Loucy (cell line): ENCODE data around the gene TENT4B.
A peak's percentile ranks its signal among the peaks of the same experiment; 100 is the strongest.

Experiments used
- H2AFZ ChIP-seq: fragments of 200-600 bp; sonication (generic); 2 replicates; pipeline ENCODE4 v1.6.0; 2016; ENCODE audit warnings: antibody characterized with exemption, mild to moderate bottlenecking, low read length, moderate library complexity
- H3F3A ChIP-seq: fragments of 200-600 bp; 2 replicates; pipeline ENCODE4 v1.6.0; 2016; ENCODE audit warnings: antibody characterized with exemption, low read depth, mild to moderate bottlenecking
- H3K27me3 ChIP-seq: fragments of 200-600 bp; sonication (generic); 2 replicates; pipeline ENCODE4 v1.6.1; 2014; ENCODE audit warnings: low read length, mild to moderate bottlenecking; ENCODE audit not compliant: insufficient read depth, poor library complexity, severe bottlenecking
- H3K36me3 ChIP-seq: fragments of 200-600 bp; sonication (generic); 2 replicates; pipeline ENCODE4 v1.6.1; 2016; ENCODE audit warnings: low read length; ENCODE audit not compliant: insufficient read depth
- H3K4me1 ChIP-seq: fragments of 200-600 bp; sonication (generic); 2 replicates; pipeline ENCODE4 v1.5.1; 2014; ENCODE audit warnings: low read length, mild to moderate bottlenecking; ENCODE audit not compliant: insufficient read depth, poor library complexity, severe bottlenecking
- H3K4me2 ChIP-seq: fragments of 200-600 bp; sonication (generic); 2 replicates; pipeline ENCODE4 v1.6.0; 2014; ENCODE audit warnings: antibody characterized with exemption, low read length, low read depth, mild to moderate bottlenecking; ENCODE audit not compliant: poor library complexity, severe bottlenecking
- H3K4me3 ChIP-seq: fragments of 200-600 bp; sonication (generic); 2 replicates; pipeline ENCODE4 v1.5.1; 2014; ENCODE audit warnings: low read length, mild to moderate bottlenecking, mixed read lengths; ENCODE audit not compliant: poor library complexity, severe bottlenecking
- H3K79me2 ChIP-seq: fragments of 200-600 bp; sonication (generic); 2 replicates; pipeline ENCODE4 v1.6.1; 2014; ENCODE audit warnings: low read length; ENCODE audit not compliant: insufficient read depth
- H3K9ac ChIP-seq: fragments of 200-600 bp; sonication (generic); 2 replicates; pipeline ENCODE4 v1.6.0; 2014; ENCODE audit warnings: mild to moderate bottlenecking, low read depth, low read length, moderate library complexity; ENCODE audit not compliant: poor library complexity, severe bottlenecking
- H3K9me2 ChIP-seq: fragments of 200-600 bp; sonication (generic); replicated peaks from 2 replicates; pipeline ENCODE4 v1.6.1; 2016; ENCODE audit warnings: low read depth, low read length, mixed read lengths
- H3K9me3 ChIP-seq: fragments of 200-600 bp; sonication (generic); 2 replicates; pipeline ENCODE4 v1.6.1; 2014; ENCODE audit warnings: mild to moderate bottlenecking, antibody characterized with exemption, low read length, low read depth; ENCODE audit not compliant: insufficient read depth
- H4K20me1 ChIP-seq: fragments of 200-600 bp; sonication (generic); 2 replicates; pipeline ENCODE4 v1.6.0; 2014; ENCODE audit warnings: antibody characterized with exemption, low read length, mild to moderate bottlenecking; ENCODE audit not compliant: insufficient read depth, poor library complexity, severe bottlenecking
- CTCF ChIP-seq: fragments of 200-600 bp; sonication (generic); conservative IDR thresholded peaks from 2 replicates; pipeline ENCODE4 v1.5.1; 2014; ENCODE audit warnings: mild to moderate bottlenecking, antibody characterized with exemption, low read length
- EZH2phosphoT487 ChIP-seq: fragments of 200-600 bp; IDR thresholded peaks from 2 replicates; pipeline ENCODE4 v1.6.1; 2018; ENCODE audit warnings: antibody characterized with exemption, mild to moderate bottlenecking, moderate library complexity, borderline replicate concordance

Gene TENT4B

GRCh38 chr16:50156590-50156989 lies 3.5 kb downstream of the TENT4B start:
- Histone ChIP-seq H4K20me1 (peaks cover 54% of the 10 kb centered on the region), H3K79me2 (peaks cover 62% of the 10 kb centered on the region), H3K4me2 (peak overlapping the region; percentile 95), H3K9me3 (no peaks in the 10 kb centered on the region), H3K27me3 (no peaks in the 10 kb centered on the region), H3K4me1 (peaks cover 59% of the 10 kb centered on the region), H2AFZ (no peak overlapping the region), H3K9me2 (no peaks in the 10 kb centered on the region), H3F3A (peaks cover 3% of the 10 kb centered on the region; the same call in 1 of the 2 replicates), H3K4me3 (peak overlapping the region; percentile 33), H3K36me3 (no peaks in the 10 kb centered on the region), H3K9ac (no peak overlapping the region)
- no peak for TF ChIP-seq CTCF

GRCh38 chr16:50160495-50161164 lies 7.5 kb downstream of the TENT4B start:
- Histone ChIP-seq H3K79me2 (peaks cover 78% of the 10 kb centered on the region), H3K4me1 (peaks cover 52% of the 10 kb centered on the region)

DNA sequence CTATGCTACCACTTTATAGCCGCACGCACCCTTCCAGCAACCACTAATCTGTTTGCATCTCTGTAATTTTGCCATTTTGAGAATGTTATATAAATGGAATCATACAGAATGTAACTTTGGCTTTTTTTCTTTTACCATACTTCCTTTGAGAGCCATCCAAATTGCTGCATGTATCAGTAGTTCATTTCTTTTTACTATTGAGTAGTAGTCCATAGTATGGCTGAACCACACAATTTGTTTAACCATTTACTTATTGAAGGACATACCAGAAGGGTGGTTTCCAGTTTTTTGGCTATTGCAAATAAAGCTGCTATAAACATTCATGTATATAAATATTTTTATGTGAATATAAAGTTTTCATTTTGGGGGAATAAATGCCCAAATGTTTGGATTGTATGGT lies 8.8 kb downstream of the TENT4B start:
- no peaks in the 10 kb centered on the region for H3K9me3 ChIP-seq
- TF ChIP-seq CTCF (no peak), EZH2phosphoT487 (no peak)
- H3K4me3 ChIP-seq = peak overlapping the region; percentile 22
- H3K9ac ChIP-seq = no peak overlapping the region
- H2AFZ ChIP-seq = no peak overlapping the region
- H3K79me2 ChIP-seq = peaks cover 78% of the 10 kb centered on the region
- H4K20me1 ChIP-seq = peaks cover 37% of the 10 kb centered on the region
- H3K36me3 ChIP-seq = no peaks in the 10 kb centered on the region
- H3K27me3 ChIP-seq = no peaks in the 10 kb centered on the region
- H3K4me2 ChIP-seq = peak overlapping the region; percentile 32
- peaks cover 53% of the 10 kb centered on the region for H3K4me1 ChIP-seq
- H3K9me2 ChIP-seq = no peaks in the 10 kb centered on the region
- peaks cover 7% of the 10 kb centered on the region; the same call in 1 of the 2 replicates for H3F3A ChIP-seq

More at GRCh38 chr16:50160495-50161164, 7.5 kb downstream of the TENT4B start:
- H3K4me3 ChIP-seq = peak overlapping the region; percentile 22
- H3K27me3 ChIP-seq = no peaks in the 10 kb centered on the region
- peaks cover 47% of the 10 kb centered on the region for H4K20me1 ChIP-seq
- peak overlapping the region; percentile 13 for H3K9ac ChIP-seq
- no peaks in the 10 kb centered on the region for H3K9me3 ChIP-seq
- H3K9me2 ChIP-seq = no peaks in the 10 kb centered on the region
- no peak overlapping the region for H2AFZ ChIP-seq
- peak overlapping the region; percentile 32 for H3K4me2 ChIP-seq
- no peak for TF ChIP-seq EZH2phosphoT487
- TF ChIP-seq CTCF = no peak
- H3F3A ChIP-seq = peaks cover 7% of the 10 kb centered on the region; the same call in 1 of the 2 replicates
- no peaks in the 10 kb centered on the region for H3K36me3 ChIP-seq
